ENCODE measurements around the gene BRCA2.

Gene BRCA2

DNA sequence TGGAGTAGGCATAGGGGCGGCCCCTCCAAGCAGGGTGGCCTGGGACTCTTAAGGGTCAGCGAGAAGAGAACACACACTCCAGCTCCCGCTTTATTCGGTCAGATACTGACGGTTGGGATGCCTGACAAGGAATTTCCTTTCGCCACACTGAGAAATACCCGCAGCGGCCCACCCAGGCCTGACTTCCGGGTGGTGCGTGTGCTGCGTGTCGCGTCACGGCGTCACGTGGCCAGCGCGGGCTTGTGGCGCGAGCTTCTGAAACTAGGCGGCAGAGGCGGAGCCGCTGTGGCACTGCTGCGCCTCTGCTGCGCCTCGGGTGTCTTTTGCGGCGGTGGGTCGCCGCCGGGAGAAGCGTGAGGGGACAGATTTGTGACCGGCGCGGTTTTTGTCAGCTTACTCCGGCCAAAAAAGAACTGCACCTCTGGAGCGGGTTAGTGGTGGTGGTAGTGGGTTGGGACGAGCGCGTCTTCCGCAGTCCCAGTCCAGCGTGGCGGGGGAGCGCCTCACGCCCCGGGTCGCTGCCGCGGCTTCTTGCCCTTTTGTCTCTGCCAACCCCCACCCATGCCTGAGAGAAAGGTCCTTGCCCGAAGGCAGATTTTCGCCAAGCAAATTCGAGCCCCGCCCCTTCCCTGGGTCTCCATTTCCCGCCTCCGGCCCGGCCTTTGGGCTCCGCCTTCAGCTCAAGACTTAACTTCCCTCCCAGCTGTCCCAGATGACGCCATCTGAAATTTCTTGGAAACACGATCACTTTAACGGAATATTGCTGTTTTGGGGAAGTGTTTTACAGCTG lies at the start of gene BRCA2, which contains the start of gene ZAR1L:
BRCA2 (plus strand) TSS at position 271 of the 790 bp plus-strand sequence. CDS start 953 bp downstream, outside the sequence.
ZAR1L (minus strand) TSS at position 126 of the 790 bp plus-strand sequence. CDS start 3,438 bp downstream, outside the sequence.
- peak; percentile 76 for DNase-seq (ENCODE audit: low read depth)

- DNase-seq (ENCODE audit: low read depth) = no peak
Observed at GRCh38 chr13:32265726-32266125, 49.6 kb upstream of the BRCA2 start.

DNA sequence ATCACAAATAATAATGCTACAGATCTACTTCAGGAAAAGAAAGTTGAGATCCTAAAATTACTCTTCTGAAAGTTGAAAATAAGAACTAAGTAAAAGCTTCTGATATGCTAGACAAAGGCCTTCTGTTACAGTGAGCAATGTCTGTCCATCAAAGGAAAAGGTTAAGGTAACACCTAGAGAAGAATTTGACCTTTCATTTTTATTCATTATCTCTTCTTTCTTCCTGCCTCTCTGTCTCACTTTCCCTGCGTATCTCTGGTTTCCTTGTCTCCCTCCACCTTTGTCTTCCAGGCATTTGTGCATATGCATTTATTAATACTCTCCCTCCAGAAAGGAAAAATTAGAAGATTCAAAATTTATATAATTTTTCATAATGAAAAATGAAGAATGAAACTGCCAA lies 49.2 kb upstream of the BRCA2 start:
- DNase-seq (ENCODE audit: low read depth) = no peak

- no peak for DNase-seq (ENCODE audit: low read depth)
Observed at GRCh38 chr13:32267836-32268439, 47.4 kb upstream of the BRCA2 start.

- DNase-seq (ENCODE audit: low read depth) = no peak
Observed at GRCh38 chr13:32272021-32272683, 43.2 kb upstream of the BRCA2 start.

DNA sequence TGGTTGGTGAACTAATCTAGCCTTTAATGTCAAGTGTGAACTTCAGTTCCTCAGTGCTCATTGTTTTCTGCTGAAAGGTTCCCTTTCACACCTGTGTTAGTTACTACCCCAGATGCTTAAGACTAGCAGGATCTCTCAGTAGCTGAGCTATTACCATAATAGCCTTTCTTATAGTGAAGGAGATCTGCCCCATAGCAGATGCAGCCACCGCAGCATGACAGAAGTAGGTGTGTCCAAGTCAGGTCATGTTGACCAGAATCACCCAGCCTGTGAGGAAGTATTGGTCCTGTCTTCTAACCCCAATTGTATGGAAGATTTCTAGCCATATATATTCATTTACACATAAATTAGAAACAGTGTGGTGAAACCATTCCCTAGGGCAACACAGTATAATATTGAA lies 37.5 kb upstream of the BRCA2 start:
- DNase-seq (ENCODE audit: low read depth) = no peak

- DNase-seq (ENCODE audit: low read depth) = peak; percentile 9
Observed at GRCh38 chr13:32278426-32278825, 36.9 kb upstream of the BRCA2 start.

DNA sequence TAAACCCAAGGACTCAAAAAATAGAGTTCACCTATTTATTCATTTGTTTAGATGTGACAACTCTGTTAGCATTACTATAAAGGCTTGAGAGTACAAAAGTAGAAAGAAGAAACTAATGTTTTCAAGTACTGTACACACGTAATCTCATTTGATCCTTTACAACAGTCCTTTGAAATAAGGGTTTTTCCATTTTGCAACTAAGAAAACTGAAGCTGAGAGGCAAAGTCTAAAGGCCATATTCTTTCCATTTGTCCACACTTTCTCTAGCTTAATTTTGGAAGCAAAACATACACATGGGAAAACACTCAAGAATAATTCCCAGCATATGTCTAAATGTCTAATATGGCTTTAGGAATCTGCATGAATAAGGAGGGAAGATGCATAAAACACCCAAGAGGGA lies 34.2 kb upstream of the BRCA2 start:
- no peak for DNase-seq (ENCODE audit: low read depth)

DNA sequence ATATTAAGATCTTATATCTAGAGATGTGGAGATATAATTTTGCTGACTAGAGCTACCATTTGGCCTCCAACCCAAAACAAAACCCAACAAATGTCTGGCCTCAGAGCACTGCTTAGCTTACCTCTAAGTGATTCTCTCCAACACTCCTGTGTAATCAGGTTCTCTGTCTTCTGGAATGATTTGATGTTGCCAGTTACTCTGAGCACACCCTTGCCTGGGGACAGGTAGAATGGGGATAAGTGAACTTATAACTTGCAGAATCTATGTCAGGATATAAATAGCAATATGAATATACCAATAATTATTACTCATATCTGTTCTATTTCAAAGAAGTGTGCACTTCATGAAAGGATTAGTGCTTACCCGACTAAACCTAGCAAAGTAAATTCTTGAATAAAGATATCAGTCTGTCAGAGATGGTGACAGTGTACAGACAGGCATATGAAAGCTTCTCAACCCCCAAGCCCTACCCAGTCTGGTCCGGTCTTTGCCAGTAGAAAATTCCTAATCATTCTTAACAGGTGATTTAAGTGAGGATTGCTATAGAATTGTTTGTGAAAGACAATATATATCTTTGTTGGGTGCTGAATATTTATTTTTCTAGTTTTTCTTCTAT lies 33.1 kb upstream of the BRCA2 start:
- DNase-seq (ENCODE audit: low read depth) = no peak

GRCh38 chr13:32284927-32285632 lies 30.2 kb upstream of the BRCA2 start:
- peak; percentile 35 for DNase-seq (ENCODE audit: low read depth)

GRCh38 chr13:32285633-32285965 lies 29.7 kb upstream of the BRCA2 start:
- no peak for DNase-seq (ENCODE audit: low read depth)

DNA sequence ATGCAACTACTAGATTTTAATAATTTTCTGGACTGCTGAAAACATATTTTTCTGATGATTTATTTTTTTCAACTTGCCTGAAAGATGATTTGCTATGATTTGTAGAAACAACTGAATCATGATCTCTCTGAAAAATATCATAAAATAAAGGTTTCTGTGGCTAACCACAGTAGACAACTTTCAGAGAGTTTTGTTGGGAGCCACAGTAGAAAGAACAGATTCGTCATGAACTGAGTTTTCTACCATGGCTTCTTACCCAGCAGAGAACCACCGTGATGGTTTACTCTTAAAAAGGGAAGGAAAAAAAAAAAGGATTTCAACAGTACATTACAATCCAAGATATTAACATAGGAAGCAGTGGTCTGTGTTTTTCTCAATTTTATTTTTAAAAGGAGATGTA lies 18.1 kb upstream of the BRCA2 start:
- no peak for DNase-seq (ENCODE audit: low read depth)

- no peak for DNase-seq (ENCODE audit: low read depth)
Observed at GRCh38 chr13:32298695-32299094, 16.6 kb upstream of the BRCA2 start.

GRCh38 chr13:32299893-32300292 lies 15.4 kb upstream of the BRCA2 start:
- DNase-seq (ENCODE audit: low read depth) = no peak

- DNase-seq (ENCODE audit: low read depth) = no peak
Observed at GRCh38 chr13:32300406-32300805, 14.9 kb upstream of the BRCA2 start.

GRCh38 chr13:32300920-32301319 lies 14.4 kb upstream of the BRCA2 start:
- no peak for DNase-seq (ENCODE audit: low read depth)

GRCh38 chr13:32302461-32302860 lies 12.8 kb upstream of the BRCA2 start:
- no peak for DNase-seq (ENCODE audit: low read depth)

DNA sequence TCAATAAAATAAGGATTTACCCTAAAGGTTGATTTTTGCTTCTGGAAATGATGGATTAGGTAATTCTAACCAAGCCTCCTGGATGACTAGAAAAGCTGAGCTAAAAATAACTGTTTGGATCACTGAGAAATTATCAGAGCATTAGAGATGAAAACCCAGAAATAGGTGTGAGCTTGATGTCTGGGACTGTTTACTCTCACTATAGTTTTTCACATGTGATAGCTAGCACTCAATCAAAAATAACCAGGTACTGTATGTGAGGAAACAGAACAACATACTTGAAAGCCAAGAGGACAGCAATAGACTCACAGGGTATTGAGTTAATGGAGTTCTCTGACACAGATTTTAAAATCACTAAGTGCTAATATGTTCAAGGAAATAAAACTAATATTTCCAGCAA lies 9.7 kb upstream of the BRCA2 start:
- no peak for DNase-seq (ENCODE audit: low read depth)

- no peak for DNase-seq (ENCODE audit: low read depth)
Observed at GRCh38 chr13:32309312-32310133, 5.8 kb upstream of the BRCA2 start.

- peak; percentile 59 for DNase-seq (ENCODE audit: low read depth)
Observed at GRCh38 chr13:32310134-32310706, 5.1 kb upstream of the BRCA2 start.
